Measurements from ENCODE around the gene SUPT3H.

SUPT3H gene

DNA sequence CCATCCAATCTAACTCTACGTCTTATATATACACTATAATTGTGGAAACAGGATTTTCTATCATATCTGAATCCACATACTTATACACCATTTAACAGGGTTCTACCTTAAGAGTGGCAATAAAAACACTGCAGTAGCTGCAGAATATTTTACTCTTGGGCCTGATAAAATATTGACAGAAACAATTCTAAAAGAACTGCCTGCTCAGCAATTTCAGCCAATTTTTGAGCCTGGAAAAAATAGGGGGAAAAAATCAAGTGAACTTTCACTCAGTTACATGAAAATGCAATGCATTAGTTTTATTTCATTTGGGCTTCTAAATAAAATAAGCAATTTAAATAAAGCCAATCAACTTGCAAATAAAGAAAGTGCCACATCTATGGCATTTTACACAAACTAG lies 296.1 kb downstream of the SUPT3H start:
- H3K4me3 ChIP-seq (replicated peaks; ENCODE audit: low read depth, low read length) = no peak overlapping the region
- TF ChIP-seq, protein P1, sequence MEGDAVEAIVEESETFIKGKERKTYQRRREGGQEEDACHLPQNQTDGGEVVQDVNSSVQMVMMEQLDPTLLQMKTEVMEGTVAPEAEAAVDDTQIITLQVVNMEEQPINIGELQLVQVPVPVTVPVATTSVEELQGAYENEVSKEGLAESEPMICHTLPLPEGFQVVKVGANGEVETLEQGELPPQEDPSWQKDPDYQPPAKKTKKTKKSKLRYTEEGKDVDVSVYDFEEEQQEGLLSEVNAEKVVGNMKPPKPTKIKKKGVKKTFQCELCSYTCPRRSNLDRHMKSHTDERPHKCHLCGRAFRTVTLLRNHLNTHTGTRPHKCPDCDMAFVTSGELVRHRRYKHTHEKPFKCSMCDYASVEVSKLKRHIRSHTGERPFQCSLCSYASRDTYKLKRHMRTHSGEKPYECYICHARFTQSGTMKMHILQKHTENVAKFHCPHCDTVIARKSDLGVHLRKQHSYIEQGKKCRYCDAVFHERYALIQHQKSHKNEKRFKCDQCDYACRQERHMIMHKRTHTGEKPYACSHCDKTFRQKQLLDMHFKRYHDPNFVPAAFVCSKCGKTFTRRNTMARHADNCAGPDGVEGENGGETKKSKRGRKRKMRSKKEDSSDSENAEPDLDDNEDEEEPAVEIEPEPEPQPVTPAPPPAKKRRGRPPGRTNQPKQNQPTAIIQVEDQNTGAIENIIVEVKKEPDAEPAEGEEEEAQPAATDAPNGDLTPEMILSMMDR (IDR thresholded peaks at IDR 0.05; ENCODE audit: low read depth, low read length, missing control alignments) = no peak
- no peak for DNase-seq (ENCODE audit: extremely low read depth, low read depth)

DNA sequence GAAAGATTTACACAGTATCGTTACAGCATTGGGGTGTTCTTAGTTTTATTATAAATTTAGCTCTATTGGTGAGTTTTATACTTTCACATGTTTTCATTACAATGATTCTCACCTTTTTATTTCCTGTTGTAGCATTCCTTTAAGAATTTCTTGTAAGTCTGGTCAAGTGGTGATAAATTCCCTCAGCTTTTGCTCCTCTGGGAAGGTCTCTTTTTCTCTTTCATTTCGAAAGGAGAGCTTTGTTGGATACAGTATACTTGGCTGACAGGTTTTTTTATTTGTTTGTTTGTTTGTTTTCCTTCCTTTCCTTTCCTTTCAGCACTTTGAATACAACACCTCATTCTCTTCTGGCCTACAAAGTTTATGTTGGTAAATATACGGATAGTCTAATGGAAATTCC lies 299.3 kb downstream of the SUPT3H start:
- DNase-seq (ENCODE audit: extremely low read depth, low read depth) = no peak
- TF ChIP-seq, protein P1 (IDR thresholded peaks at IDR 0.05; ENCODE audit: low read depth, low read length, missing control alignments) = no peak
- no peak overlapping the region for H3K4me3 ChIP-seq (replicated peaks; ENCODE audit: low read depth, low read length)

DNA sequence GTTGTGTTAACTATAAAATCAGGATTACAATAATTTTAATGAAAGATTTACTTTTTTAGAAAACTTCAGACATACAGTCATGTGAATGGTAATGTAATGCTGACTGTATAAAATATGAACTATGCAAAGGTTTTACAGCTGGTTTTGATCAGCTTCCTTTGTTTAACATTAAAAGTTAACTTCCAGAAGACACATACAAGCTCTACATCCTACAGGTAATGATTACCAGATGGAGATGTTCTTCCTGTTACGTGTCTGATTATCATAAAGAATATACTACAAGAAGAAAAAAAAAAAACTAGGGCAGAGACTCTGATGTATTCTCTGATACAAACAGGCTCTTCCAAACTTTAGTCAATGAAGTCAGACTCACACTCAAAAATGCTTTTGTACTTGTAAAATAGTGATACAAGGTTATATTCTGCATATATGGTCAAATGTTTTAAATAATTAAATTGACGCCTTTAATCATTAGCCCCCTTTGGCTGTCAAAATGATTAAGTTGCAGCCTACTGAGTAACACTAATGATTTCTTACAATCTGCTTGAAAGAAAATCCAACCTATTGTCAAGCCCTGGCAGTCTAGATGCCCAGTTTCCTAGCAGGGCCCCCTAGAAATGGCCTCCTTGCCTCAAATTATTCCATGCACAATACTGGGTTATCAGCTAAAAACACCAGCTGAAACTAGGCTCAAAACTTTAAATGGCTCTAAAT lies 301.4 kb downstream of the SUPT3H start:
- TF ChIP-seq, protein P1 (IDR thresholded peaks at IDR 0.05; ENCODE audit: low read depth, low read length, missing control alignments) = no peak
- peak; percentile 82 for DNase-seq (ENCODE audit: extremely low read depth, low read depth)
- H3K4me3 ChIP-seq (replicated peaks; ENCODE audit: low read depth, low read length) = no peak overlapping the region

DNA sequence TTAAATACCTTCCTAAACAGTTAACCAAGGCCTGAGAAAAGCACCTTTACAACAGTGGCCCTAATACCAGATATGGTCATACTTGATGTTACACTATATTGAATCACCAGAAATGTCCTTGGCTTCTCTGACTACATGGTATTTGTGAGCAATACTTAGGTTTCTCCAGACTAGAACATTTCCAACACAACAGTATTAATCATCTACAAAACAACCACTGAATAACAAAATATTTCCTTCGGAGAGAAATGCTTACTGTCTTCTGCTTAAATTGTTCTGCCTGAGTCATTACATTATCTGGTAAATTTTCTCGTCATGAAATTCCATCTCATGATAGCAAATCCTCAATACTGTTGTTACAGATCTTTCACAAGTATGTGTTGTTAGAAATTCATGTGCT lies 302.5 kb downstream of the SUPT3H start:
- no peak overlapping the region for H3K4me3 ChIP-seq (replicated peaks; ENCODE audit: low read depth, low read length)
- peak; percentile 44 for DNase-seq (ENCODE audit: extremely low read depth, low read depth)
- TF ChIP-seq, protein P1 (IDR thresholded peaks at IDR 0.05; ENCODE audit: low read depth, low read length, missing control alignments) = no peak

DNA sequence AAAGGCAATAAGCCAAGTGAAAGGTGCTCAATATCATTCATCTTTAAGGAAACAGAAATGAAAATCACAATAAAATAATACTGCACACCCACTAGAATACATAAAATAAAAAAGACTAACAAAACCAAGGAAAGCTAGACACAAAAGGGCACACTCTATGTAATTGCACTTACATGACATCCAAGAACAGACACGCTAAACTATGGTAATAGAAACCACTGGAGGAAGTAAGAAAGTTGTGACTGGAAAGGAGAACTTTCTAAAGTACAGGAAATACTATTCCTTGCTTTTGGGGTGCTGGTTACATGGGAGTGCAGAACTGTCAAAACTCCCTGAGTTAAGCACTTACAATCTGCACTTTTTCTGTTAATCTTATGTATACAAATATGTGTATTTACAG lies 303.3 kb downstream of the SUPT3H start:
- no peak overlapping the region for H3K4me3 ChIP-seq (replicated peaks; ENCODE audit: low read depth, low read length)
- DNase-seq (ENCODE audit: extremely low read depth, low read depth) = no peak
- TF ChIP-seq, protein P1 (IDR thresholded peaks at IDR 0.05; ENCODE audit: low read depth, low read length, missing control alignments) = no peak

DNA sequence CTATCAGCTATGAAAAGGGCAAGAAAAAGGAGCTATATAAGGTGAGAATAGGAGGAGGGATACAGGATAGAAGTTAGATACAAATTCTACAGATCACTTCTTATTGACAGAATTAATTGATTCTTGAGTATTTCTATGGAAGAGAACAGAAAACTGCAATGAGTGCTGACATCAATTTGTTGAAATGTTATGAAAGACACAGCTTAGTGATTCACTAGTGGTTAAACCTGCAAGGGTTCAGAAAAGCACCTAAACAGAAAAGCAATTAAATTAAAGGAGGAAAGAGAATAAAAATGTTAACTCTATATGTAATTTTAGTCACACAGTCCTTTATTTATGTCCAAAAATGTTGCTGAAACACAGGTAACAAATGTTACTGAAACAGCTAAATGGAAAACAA lies 304.0 kb downstream of the SUPT3H start:
- no peak overlapping the region for H3K4me3 ChIP-seq (replicated peaks; ENCODE audit: low read depth, low read length)
- DNase-seq (ENCODE audit: extremely low read depth, low read depth) = no peak
- TF ChIP-seq, protein P1 (IDR thresholded peaks at IDR 0.05; ENCODE audit: low read depth, low read length, missing control alignments) = no peak

DNA sequence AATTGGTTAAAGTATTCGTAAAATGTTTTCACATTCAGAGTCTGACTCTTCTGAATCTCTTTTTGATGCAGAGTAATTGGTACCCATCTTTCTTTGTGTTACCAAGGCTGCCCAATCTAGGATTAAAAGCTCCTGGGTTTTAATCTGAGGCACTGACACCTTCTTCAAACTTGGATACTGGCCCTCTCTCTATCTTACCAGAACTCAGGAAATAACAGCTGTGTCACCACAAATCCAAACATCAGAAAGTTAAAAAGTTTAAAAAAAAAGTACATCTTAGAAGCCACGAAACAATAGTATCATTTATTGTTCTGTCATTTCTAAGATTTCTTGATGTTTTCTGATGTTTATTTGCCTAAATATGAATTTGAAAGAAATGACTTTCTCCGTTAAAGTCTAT lies 305.1 kb downstream of the SUPT3H start:
- no peak for DNase-seq (ENCODE audit: extremely low read depth, low read depth)
- TF ChIP-seq, protein P1 (IDR thresholded peaks at IDR 0.05; ENCODE audit: low read depth, low read length, missing control alignments) = no peak
- H3K4me3 ChIP-seq (replicated peaks; ENCODE audit: low read depth, low read length) = no peak overlapping the region
